Muscle of arm (tissue), 12 donors: Measurements from ENCODE around the gene LRRC4. TPM values are rescaled to one million over a fixed set of nuclear protein-coding genes. Genes with fewer than 3 reads are reported as not detected.
A peak's percentile ranks its signal among the peaks of the same experiment; 100 is the strongest.

ENCODE experiments used
- DNase-seq: peaks from one replicate; pipeline ENCODE4 v3.0.0-alpha.2; 2013
- polyA plus RNA-seq, 12 donors: library from polyadenylated mRNA; unstranded; fragments of 120-200 nt; gene quantifications; one replicate each; pipeline ENCODE4 v1.2.1, GENCODE V29; 2013; ENCODE audit not compliant: insufficient read length in 12 of 12

Gene LRRC4
- polyA plus RNA-seq, 12 donors = 2.3 to 7.3 (median 3.5) TPM; not detected in 1

- peak; percentile 52 for DNase-seq
Measured at GRCh38 chr7:128031901-128032604, 816 bp upstream of the LRRC4 start.

- DNase-seq = no peak
Measured at GRCh38 chr7:128030263-128030653, 979 bp downstream of the LRRC4 start.

- DNase-seq = no peak
Measured at GRCh38 chr7:128029405-128029995, 1.7 kb downstream of the LRRC4 start.

- no peak for DNase-seq
Measured at GRCh38 chr7:128027485-128027980, 3.7 kb downstream of the LRRC4 start.

GRCh38 chr7:128026551-128026950 lies 4.7 kb downstream of the LRRC4 start:
- DNase-seq = no peak

- no peak for DNase-seq
Measured at GRCh38 chr7:128025819-128026218, 5.4 kb downstream of the LRRC4 start.

- no peak for DNase-seq
Measured at GRCh38 chr7:128025380-128025779, 5.9 kb downstream of the LRRC4 start.

GRCh38 chr7:128024151-128024550 lies 7.1 kb downstream of the LRRC4 start:
- DNase-seq = no peak

GRCh38 chr7:128022631-128023532 lies 8.4 kb downstream of the LRRC4 start:
- DNase-seq = no peak

- no peak for DNase-seq
Measured at GRCh38 chr7:128021366-128021765, 9.9 kb downstream of the LRRC4 start.

- no peak for DNase-seq
Measured at GRCh38 chr7:128020159-128020558, 11.1 kb downstream of the LRRC4 start.

- DNase-seq = no peak
Measured at GRCh38 chr7:128019288-128019687, 11.9 kb downstream of the LRRC4 start.

GRCh38 chr7:128017862-128018845 lies 13.1 kb downstream of the LRRC4 start:
- no peak for DNase-seq

- DNase-seq = no peak
Measured at GRCh38 chr7:128017460-128017859, 13.8 kb downstream of the LRRC4 start.

- no peak for DNase-seq
Measured at GRCh38 chr7:128014811-128015210, 16.4 kb downstream of the LRRC4 start.

- no peak for DNase-seq
Measured at GRCh38 chr7:128011131-128011661, 20.0 kb downstream of the LRRC4 start.

GRCh38 chr7:128010391-128011127 lies 20.7 kb downstream of the LRRC4 start:
- no peak for DNase-seq

GRCh38 chr7:128008744-128009143 lies 22.5 kb downstream of the LRRC4 start:
- no peak for DNase-seq

GRCh38 chr7:128008141-128008540 lies 23.1 kb downstream of the LRRC4 start:
- DNase-seq = no peak

- DNase-seq = no peak
Measured at GRCh38 chr7:128007303-128007680, 23.9 kb downstream of the LRRC4 start.
